ENCODE data around the gene RGS16.

RGS16 gene

GRCh38 chr1:182625719-182626504 is 21.7 kb upstream of the RGS16 start:
- no peak for TF ChIP-seq CTCF (IDR thresholded peaks at IDR 0.05; ENCODE audit: low read depth, low read length)
- in situ Hi-C loops (cut with HindIII; ENCODE audit: low sequenced_read_pairs) = no loop called here
- no peak overlapping the region for H3K4me3 ChIP-seq (ENCODE audit: low read depth, low read length)
- DNase-seq (ENCODE audit: low read depth, low spot score) = no peak

- TF ChIP-seq CTCF (IDR thresholded peaks at IDR 0.05; ENCODE audit: low read depth, low read length) = no peak
- in situ Hi-C loops (cut with HindIII; ENCODE audit: low sequenced_read_pairs) = no loop called here
- no peak for DNase-seq (ENCODE audit: low read depth, low spot score)
- no peak overlapping the region for H3K4me3 ChIP-seq (ENCODE audit: low read depth, low read length)
These were observed 20.8 kb upstream of the RGS16 start for GRCh38 chr1:182625024-182625423.

- DNase-seq (ENCODE audit: low read depth, low spot score) = no peak
- in situ Hi-C loops (cut with HindIII; ENCODE audit: low sequenced_read_pairs) = no loop called here
These were observed 20.4 kb upstream of the RGS16 start for GRCh38 chr1:182624577-182624976.

GRCh38 chr1:182622901-182623528 is 18.8 kb upstream of the RGS16 start:
- H3K4me3 ChIP-seq (ENCODE audit: low read depth, low read length) = no peak overlapping the region

More at GRCh38 chr1:182624577-182624976, 20.4 kb upstream of the RGS16 start:
- TF ChIP-seq CTCF (IDR thresholded peaks at IDR 0.05; ENCODE audit: low read depth, low read length) = no peak
- no peak overlapping the region for H3K4me3 ChIP-seq (ENCODE audit: low read depth, low read length)

GRCh38 chr1:182621906-182622305 is 17.7 kb upstream of the RGS16 start:
- H3K4me3 ChIP-seq (ENCODE audit: low read depth, low read length) = no peak overlapping the region
- no peak for TF ChIP-seq CTCF (IDR thresholded peaks at IDR 0.05; ENCODE audit: low read depth, low read length)
- no peak for DNase-seq (ENCODE audit: low read depth, low spot score)
- in situ Hi-C loops (cut with HindIII; ENCODE audit: low sequenced_read_pairs) = no loop called here

More at GRCh38 chr1:182622901-182623528, 18.8 kb upstream of the RGS16 start:
- in situ Hi-C loops (cut with HindIII; ENCODE audit: low sequenced_read_pairs) = no loop called here
- no peak for TF ChIP-seq CTCF (IDR thresholded peaks at IDR 0.05; ENCODE audit: low read depth, low read length)
- DNase-seq (ENCODE audit: low read depth, low spot score) = no peak

GRCh38 chr1:182620924-182621585 is 16.9 kb upstream of the RGS16 start:
- TF ChIP-seq CTCF (IDR thresholded peaks at IDR 0.05; ENCODE audit: low read depth, low read length) = no peak
- no peak overlapping the region for H3K4me3 ChIP-seq (ENCODE audit: low read depth, low read length)
- in situ Hi-C loops (cut with HindIII; ENCODE audit: low sequenced_read_pairs) = no loop called here
- DNase-seq (ENCODE audit: low read depth, low spot score) = no peak
